Left lung (tissue), 10 donors: Measurements from ENCODE around the gene PMEPA1. TPM values are rescaled to one million over a fixed set of nuclear protein-coding genes. Genes with fewer than 3 reads are reported as not detected.

ENCODE experiments used
- ATAC-seq: fragments of 200-7000 bp; cut with Tn5 transposase; one replicate; pipeline ENCODE4 v1.9.1; 2020; ENCODE audit warnings: moderate library complexity
- DNase-seq, 4 donors: peaks; one replicate each; pipeline ENCODE4 v3.0.0-alpha.2; 2013 to 2020
- H3K27ac ChIP-seq, 2 donors: fragments of 200-600 bp; sonication (generic) in 1 of 2; one replicate each; pipeline versions ENCODE4 v1.5.0 to v1.8.0; 2020 to 2021
- H3K27me3 ChIP-seq, 2 donors: fragments of 200-600 bp; sonication (generic) in 1 of 2; one replicate each; pipeline versions ENCODE4 v1.5.0 to v1.8.0; 2020 to 2021
- H3K36me3 ChIP-seq, 2 donors: fragments of 200-600 bp; sonication (generic) in 1 of 2; one replicate each; pipeline versions ENCODE4 v1.5.0 to v1.8.0; 2020 to 2021
- H3K4me1 ChIP-seq, 2 donors: fragments of 200-600 bp; one replicate each; pipeline ENCODE4 v1.8.0; 2021
- H3K4me3 ChIP-seq, 2 donors: fragments of 200-600 bp; sonication (generic) in 1 of 2; one replicate each; pipeline versions ENCODE4 v1.5.0 to v1.8.0; 2020 to 2021; ENCODE audit warnings: mild to moderate bottlenecking in 1 of 2
- H3K9me3 ChIP-seq, 2 donors: fragments of 200-600 bp; sonication (generic) in 1 of 2; one replicate each; pipeline versions ENCODE4 v1.5.0 to v1.8.0; 2020 to 2021
- intact Hi-C, 2 donors: fragments of 100-400 bp; cut with DNase I; formaldehyde crosslinking; loops; one replicate each; pipeline versions ENCODE4 v1.11.2 to v1.14.2; 2022
- polyA plus RNA-seq, 6 donors: library from polyadenylated mRNA; unstranded; fragments of 120-200 nt; gene quantifications; one replicate each; pipeline ENCODE4 v1.2.1, GENCODE V29; 2013; ENCODE audit not compliant: insufficient read length in 6 of 6
- total RNA-seq, 2 donors: library from RNA; stranded (reverse); fragmentation: NEBNext Ultra II Directional; extraction: Animal tissue kit (Norgen Biotek cat#: 25700); gene quantifications; one replicate each; pipeline ENCODE4 v1.2.1, GENCODE V29; 2021
- TF ChIP-seq, protein P1 (sequence below), 2 donors: fragments of 200-600 bp; sonication (generic) in 1 of 2; IDR thresholded peaks; one replicate each; pipeline versions ENCODE4 v1.5.0 to v1.8.0; 2021; ENCODE audit warnings: antibody characterized with exemption in 2 of 2
- donor health status: DM: no; HTN: yes; CAD: no.
- donor health status: DM: no; HTN: no; CAD: no.

Gene PMEPA1
- total and polyA plus RNA-seq, 8 donors = 19.4 to 109 (median 26.2) TPM

DNA sequence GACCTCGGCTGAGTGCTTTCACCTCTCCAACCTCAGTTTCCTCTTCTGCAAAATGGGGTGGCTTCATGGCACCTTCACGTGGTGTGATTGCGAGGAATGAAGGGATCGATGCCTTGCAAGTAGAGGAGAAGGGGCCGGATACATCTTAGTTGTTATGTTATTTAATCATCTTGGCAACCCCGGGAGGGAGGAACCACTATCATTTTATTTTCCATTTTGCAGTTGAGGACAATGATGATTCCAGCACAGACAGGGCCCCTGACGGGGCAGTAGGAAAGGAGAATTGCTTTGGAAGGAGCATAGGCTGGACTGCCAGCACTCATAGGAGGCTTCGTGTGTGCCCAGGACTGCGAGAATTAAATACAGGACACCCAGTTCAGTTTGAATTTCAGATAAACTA is 2.5 kb upstream of the PMEPA1 start:
- TF ChIP-seq, protein P1, sequence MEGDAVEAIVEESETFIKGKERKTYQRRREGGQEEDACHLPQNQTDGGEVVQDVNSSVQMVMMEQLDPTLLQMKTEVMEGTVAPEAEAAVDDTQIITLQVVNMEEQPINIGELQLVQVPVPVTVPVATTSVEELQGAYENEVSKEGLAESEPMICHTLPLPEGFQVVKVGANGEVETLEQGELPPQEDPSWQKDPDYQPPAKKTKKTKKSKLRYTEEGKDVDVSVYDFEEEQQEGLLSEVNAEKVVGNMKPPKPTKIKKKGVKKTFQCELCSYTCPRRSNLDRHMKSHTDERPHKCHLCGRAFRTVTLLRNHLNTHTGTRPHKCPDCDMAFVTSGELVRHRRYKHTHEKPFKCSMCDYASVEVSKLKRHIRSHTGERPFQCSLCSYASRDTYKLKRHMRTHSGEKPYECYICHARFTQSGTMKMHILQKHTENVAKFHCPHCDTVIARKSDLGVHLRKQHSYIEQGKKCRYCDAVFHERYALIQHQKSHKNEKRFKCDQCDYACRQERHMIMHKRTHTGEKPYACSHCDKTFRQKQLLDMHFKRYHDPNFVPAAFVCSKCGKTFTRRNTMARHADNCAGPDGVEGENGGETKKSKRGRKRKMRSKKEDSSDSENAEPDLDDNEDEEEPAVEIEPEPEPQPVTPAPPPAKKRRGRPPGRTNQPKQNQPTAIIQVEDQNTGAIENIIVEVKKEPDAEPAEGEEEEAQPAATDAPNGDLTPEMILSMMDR (IDR thresholded peaks at IDR 0.05) = no peak
- intact Hi-C loops = no loop called here
- ATAC-seq (no peak), DNase-seq (no peak)
- H3K27ac ChIP-seq = no peak overlapping the region
- H3K4me1 ChIP-seq = peaks cover 21 to 49% of the 10 kb centered on the region in 2 donors
- no peaks in the 10 kb centered on the region for H3K9me3 ChIP-seq
- no peaks in the 10 kb centered on the region for H3K36me3 ChIP-seq
- H3K4me3 ChIP-seq = no peak overlapping the region
- H3K27me3 ChIP-seq = peaks cover 0 to 39% of the 10 kb centered on the region in 2 donors

DNA sequence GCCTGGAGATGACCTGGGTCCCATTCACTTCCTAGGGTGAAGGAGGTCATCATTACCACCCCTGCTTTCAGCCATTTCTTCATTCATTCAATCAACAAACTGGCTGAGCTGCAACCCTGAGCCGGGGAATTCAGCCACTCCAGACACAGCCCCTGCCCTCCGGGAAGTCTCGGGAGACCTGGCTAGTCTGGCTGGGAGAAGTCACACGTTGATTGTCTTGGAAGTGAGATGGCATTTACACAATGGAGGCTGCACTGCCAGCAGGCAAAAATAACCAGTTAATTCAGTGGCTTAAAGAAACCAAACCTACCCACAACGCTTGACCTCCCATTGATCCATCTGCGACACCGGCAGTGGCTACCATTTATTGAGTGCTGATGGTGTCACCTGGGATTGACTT is 2.0 kb upstream of the PMEPA1 start:
- ATAC-seq (no peak), DNase-seq (no peak)
- H3K4me3 ChIP-seq = no peak overlapping the region
- no peaks in the 10 kb centered on the region for H3K9me3 ChIP-seq
- TF ChIP-seq, protein P1 (IDR thresholded peaks at IDR 0.05) = no peak
- no peaks in the 10 kb centered on the region for H3K36me3 ChIP-seq
- intact Hi-C loops = no loop called here
- peaks cover 21 to 52% of the 10 kb centered on the region in 2 donors for H3K4me1 ChIP-seq
- no peak overlapping the region for H3K27ac ChIP-seq
- H3K27me3 ChIP-seq = peaks cover 0 to 39% of the 10 kb centered on the region in 2 donors

DNA sequence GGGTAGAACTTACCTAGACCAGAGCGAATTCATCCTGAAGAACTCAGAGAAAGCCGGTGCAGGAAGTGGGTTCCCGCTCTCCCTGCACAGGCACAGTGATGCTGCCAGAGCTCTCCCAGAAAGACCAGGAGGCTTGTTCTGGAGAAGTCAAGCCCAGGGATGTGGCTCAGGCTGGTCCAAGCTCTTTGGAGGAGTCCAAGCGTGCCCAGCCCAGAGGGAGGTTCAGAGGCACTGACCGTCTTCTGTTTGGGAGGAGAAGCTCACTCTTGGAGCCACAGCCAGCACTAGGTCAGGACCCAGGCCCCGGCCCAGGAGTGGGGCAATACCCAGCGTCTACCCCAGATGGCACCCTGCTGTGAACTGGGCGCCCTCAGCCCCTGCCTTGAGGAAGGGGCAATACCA is 1.5 kb upstream of the PMEPA1 start:
- Histone ChIP-seq H3K9me3 (no peaks in the 10 kb centered on the region), H3K27ac (peak overlapping the region; percentile 87 to 91), H3K36me3 (no peaks in the 10 kb centered on the region), H3K4me1 (peaks cover 21 to 52% of the 10 kb centered on the region in 2 donors), H3K27me3 (peaks cover 0 to 39% of the 10 kb centered on the region in 2 donors), H3K4me3 (peak overlapping the region in 1 of 2 donors; percentile 60)
- TF ChIP-seq, protein P1 (IDR thresholded peaks at IDR 0.05) = no peak
- DNase-seq (no peak), ATAC-seq (no peak)
- intact Hi-C loops = no loop called here

DNA sequence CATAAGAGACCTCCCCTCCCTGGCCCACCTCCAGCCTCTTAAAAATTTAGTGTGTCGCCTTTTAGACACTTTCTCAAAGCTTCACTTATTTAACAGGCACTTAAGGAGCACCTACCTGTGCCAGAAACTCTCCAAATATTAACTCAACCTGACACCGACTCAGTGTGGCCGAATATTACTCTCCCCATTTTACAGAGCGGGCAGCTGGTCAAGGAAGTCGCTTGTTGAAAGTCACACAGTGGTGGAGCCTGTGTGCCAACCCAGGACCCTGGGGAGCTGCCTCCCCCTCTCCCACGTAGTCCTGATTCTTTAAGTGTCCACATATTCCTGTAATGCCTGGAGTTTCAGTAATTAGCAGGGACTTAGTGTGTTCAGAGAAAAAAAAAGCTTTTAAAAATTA is 1.0 kb upstream of the PMEPA1 start:
- H3K4me1 ChIP-seq = peaks cover 21 to 52% of the 10 kb centered on the region in 2 donors
- peak; percentile 22 for ATAC-seq
- peak in 1 of 4 donors; percentile 39 for DNase-seq
- peak overlapping the region; percentile 60 to 79 for H3K4me3 ChIP-seq
- no peaks in the 10 kb centered on the region for H3K36me3 ChIP-seq
- TF ChIP-seq, protein P1 (IDR thresholded peaks at IDR 0.05) = no peak
- intact Hi-C loops = no loop called here
- H3K27ac ChIP-seq = peak overlapping the region; percentile 87 to 91
- H3K9me3 ChIP-seq = no peaks in the 10 kb centered on the region
- H3K27me3 ChIP-seq = peaks cover 0 to 39% of the 10 kb centered on the region in 2 donors

DNA sequence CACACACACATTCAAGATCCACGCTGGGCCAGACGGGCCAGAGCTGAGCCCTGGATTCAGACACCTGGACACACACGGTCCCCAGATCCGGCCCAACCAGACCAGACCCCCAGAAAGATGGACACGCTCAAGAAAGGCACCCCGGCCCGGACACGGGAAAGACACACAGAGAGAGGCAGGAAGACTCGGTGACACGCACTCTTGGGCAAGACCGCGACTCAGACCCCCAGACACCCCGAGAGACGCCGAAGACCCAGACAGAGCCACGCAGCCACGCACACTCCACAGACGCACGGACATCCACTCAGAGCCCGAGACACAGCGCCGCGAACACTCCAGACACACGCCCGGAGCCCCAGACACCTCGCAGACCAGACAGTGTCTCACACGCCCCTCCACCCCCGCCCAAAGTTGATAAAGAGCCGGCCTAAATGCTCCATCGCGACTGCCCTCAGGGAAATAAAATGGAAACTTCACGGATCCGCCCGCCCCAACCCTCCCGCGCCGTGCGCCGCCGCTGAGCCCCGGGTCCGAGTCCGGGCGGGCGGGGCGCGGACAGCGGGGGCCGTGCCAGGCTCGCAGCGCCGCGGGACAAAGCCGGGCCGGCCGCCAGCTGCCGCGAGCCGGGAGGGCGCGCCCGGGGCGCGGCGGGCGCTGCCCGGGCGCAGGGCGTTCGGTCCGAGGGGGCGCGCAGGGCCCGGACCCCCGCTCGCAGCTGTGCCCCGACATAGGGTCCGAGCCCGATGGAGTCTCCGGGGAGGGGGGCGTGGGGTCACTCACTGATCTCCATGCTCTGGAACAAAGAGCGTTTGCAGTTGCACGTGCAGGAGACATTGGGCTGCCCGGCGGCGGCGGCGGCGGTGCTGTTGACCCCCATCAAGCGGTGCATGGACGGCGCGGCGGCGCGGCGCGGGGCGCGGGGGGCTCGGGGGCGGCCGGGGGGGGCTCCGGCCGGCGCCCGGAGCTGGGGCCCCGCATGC is 831 bp downstream of the PMEPA1 start:
- H3K4me1 ChIP-seq = peaks cover 19 to 52% of the 10 kb centered on the region in 2 donors
- peak overlapping the region; percentile 47 to 60 for H3K4me3 ChIP-seq
- peak overlapping the region in 1 of 2 donors; percentile 56 for H3K27ac ChIP-seq
- no peak for DNase-seq
- no peaks in the 10 kb centered on the region for H3K9me3 ChIP-seq
- intact Hi-C loops = no loop called here
- H3K36me3 ChIP-seq = no peaks in the 10 kb centered on the region
- TF ChIP-seq, protein P1 (IDR thresholded peaks at IDR 0.05) = no peak
- peaks cover 0 to 39% of the 10 kb centered on the region in 2 donors for H3K27me3 ChIP-seq
- ATAC-seq = no peak
